Effector memory CD4-positive, alpha-beta T cell (primary cell): Measurements from ENCODE around the gene NET1.

Experiments
- DNase-seq, 3 donors: peaks; one replicate each; pipeline ENCODE4 v3.0.0-alpha.2; 2020
- H3K27ac ChIP-seq: 2 replicates; pipeline ENCODE4 v1.7.0; 2013; ENCODE audit warnings: mild to moderate bottlenecking, low read length, moderate library complexity; ENCODE audit not compliant: insufficient read depth, poor library complexity, severe bottlenecking
- H3K27me3 ChIP-seq: replicated peaks from 2 replicates; pipeline ENCODE4 v1.7.0; 2013; ENCODE audit warnings: mild to moderate bottlenecking, low read length; ENCODE audit not compliant: insufficient read depth, control insufficient read depth, poor library complexity, severe bottlenecking
- H3K36me3 ChIP-seq: 2 replicates; pipeline ENCODE4 v1.7.0; 2013; ENCODE audit warnings: mild to moderate bottlenecking, low read length, moderate library complexity; ENCODE audit not compliant: control insufficient read depth, insufficient read depth
- H3K4me1 ChIP-seq: 2 replicates; pipeline ENCODE4 v1.7.0; 2013; ENCODE audit warnings: low read length, mild to moderate bottlenecking; ENCODE audit not compliant: control insufficient read depth, insufficient read depth, poor library complexity, severe bottlenecking
- H3K4me3 ChIP-seq: 2 replicates; pipeline ENCODE4 v1.7.0; 2013; ENCODE audit warnings: low read length, low read depth, mild to moderate bottlenecking; ENCODE audit not compliant: insufficient read depth, poor library complexity, severe bottlenecking
- H3K9me3 ChIP-seq: 2 replicates; pipeline ENCODE4 v1.7.0; 2013; ENCODE audit warnings: mild to moderate bottlenecking, low read length, moderate library complexity; ENCODE audit not compliant: control insufficient read depth

Gene NET1

GRCh38 chr10:5449823-5450222 is 37.5 kb downstream of the NET1 start:
- Histone ChIP-seq H3K9me3 (no peaks in the 10 kb centered on the region), H3K4me1 (peaks cover 13% of the 10 kb centered on the region), H3K4me3 (no peak overlapping the region), H3K27me3 (no peaks in the 10 kb centered on the region), H3K36me3 (peaks cover 13% of the 10 kb centered on the region), H3K27ac (no peak overlapping the region)
- DNase-seq = no peak

- no peak for DNase-seq
- Histone ChIP-seq H3K4me1 (peaks cover 13% of the 10 kb centered on the region), H3K4me3 (no peak overlapping the region), H3K27me3 (no peaks in the 10 kb centered on the region), H3K36me3 (peaks cover 15% of the 10 kb centered on the region), H3K27ac (no peak overlapping the region), H3K9me3 (no peaks in the 10 kb centered on the region)
These were observed 38.4 kb downstream of the NET1 start for GRCh38 chr10:5450605-5451384.

- no peaks in the 10 kb centered on the region for H3K9me3 ChIP-seq
- peaks cover 24% of the 10 kb centered on the region for H3K36me3 ChIP-seq
- no peaks in the 10 kb centered on the region for H3K27me3 ChIP-seq
- H3K27ac ChIP-seq = no peak overlapping the region
- no peaks in the 10 kb centered on the region for H3K4me1 ChIP-seq
- DNase-seq = no peak
- no peak overlapping the region for H3K4me3 ChIP-seq
These were observed 41.6 kb downstream of the NET1 start for GRCh38 chr10:5453749-5454489.

- no peak overlapping the region for H3K4me3 ChIP-seq
- no peaks in the 10 kb centered on the region for H3K9me3 ChIP-seq
- H3K27me3 ChIP-seq = no peaks in the 10 kb centered on the region
- no peak overlapping the region for H3K27ac ChIP-seq
- peaks cover 24% of the 10 kb centered on the region for H3K36me3 ChIP-seq
- no peak for DNase-seq
- H3K4me1 ChIP-seq = no peaks in the 10 kb centered on the region
These were observed 44.2 kb downstream of the NET1 start for GRCh38 chr10:5456563-5456962.

GRCh38 chr10:5457741-5458140 is 45.4 kb downstream of the NET1 start:
- Histone ChIP-seq H3K4me3 (no peak overlapping the region), H3K27ac (no peak overlapping the region), H3K9me3 (no peaks in the 10 kb centered on the region), H3K27me3 (no peaks in the 10 kb centered on the region), H3K36me3 (peaks cover 24% of the 10 kb centered on the region), H3K4me1 (no peaks in the 10 kb centered on the region)
- no peak for DNase-seq

GRCh38 chr10:5458425-5458824 is 46.1 kb downstream of the NET1 start:
- Histone ChIP-seq H3K9me3 (no peaks in the 10 kb centered on the region), H3K36me3 (peaks cover 18% of the 10 kb centered on the region), H3K4me1 (no peaks in the 10 kb centered on the region), H3K4me3 (no peak overlapping the region), H3K27ac (no peak overlapping the region), H3K27me3 (no peaks in the 10 kb centered on the region)
- DNase-seq = no peak

- peaks cover 17% of the 10 kb centered on the region for H3K36me3 ChIP-seq
- no peak for DNase-seq
- no peaks in the 10 kb centered on the region for H3K9me3 ChIP-seq
- H3K27ac ChIP-seq = no peak overlapping the region
- H3K4me1 ChIP-seq = no peaks in the 10 kb centered on the region
- H3K4me3 ChIP-seq = no peak overlapping the region
- H3K27me3 ChIP-seq = no peaks in the 10 kb centered on the region
These were observed 46.8 kb downstream of the NET1 start for GRCh38 chr10:5458949-5459747.

- no peaks in the 10 kb centered on the region for H3K9me3 ChIP-seq
- peaks cover 10% of the 10 kb centered on the region for H3K36me3 ChIP-seq
- H3K4me1 ChIP-seq = no peaks in the 10 kb centered on the region
- no peak overlapping the region for H3K27ac ChIP-seq
- DNase-seq = no peak
- no peak overlapping the region for H3K4me3 ChIP-seq
- no peaks in the 10 kb centered on the region for H3K27me3 ChIP-seq
These were observed 48.3 kb downstream of the NET1 start for GRCh38 chr10:5460468-5461202.

GRCh38 chr10:5461203-5461588 is 48.8 kb downstream of the NET1 start:
- Histone ChIP-seq H3K27me3 (no peaks in the 10 kb centered on the region), H3K9me3 (no peaks in the 10 kb centered on the region), H3K27ac (no peak overlapping the region), H3K4me3 (no peak overlapping the region), H3K36me3 (peaks cover 5% of the 10 kb centered on the region), H3K4me1 (no peaks in the 10 kb centered on the region)
- DNase-seq = no peak
